HepG2 (cell line): ENCODE data around the gene LRRC45. TPM values are rescaled to one million over a fixed set of nuclear protein-coding genes. Genes with fewer than 3 reads are reported as not detected.
A peak's percentile ranks its signal among the peaks of the same experiment; 100 is the strongest.

ENCODE experiments used
- ARNT2 ChIP-seq: sonication (generic); formaldehyde crosslinking; IDR thresholded peaks from 2 replicates; pipeline ENCODE4 v1.8.0; 2022; ENCODE audit warnings: mild to moderate bottlenecking, low read depth, missing genetic modification reagents, moderate library complexity
- BRCA1 ChIP-seq: sonication (generic); formaldehyde crosslinking; IDR thresholded peaks from 2 replicates; pipeline ENCODE4 v1.4.0; 2020; ENCODE audit warnings: missing genetic modification reagents
- DNMT3B ChIP-seq: conservative IDR thresholded peaks from 2 replicates; pipeline ENCODE4 v1.6.1; 2016; ENCODE audit warnings: missing biosample characterization, control low read depth
- ELF1 ChIP-seq: sonication (generic); formaldehyde crosslinking; IDR thresholded peaks from 2 replicates; pipeline ENCODE4 v1.4.0; 2020; ENCODE audit warnings: missing genetic modification reagents
- ELF4 ChIP-seq: sonication (generic); formaldehyde crosslinking; IDR thresholded peaks from 2 replicates; pipeline ENCODE4 v1.5.0; 2020; ENCODE audit warnings: missing genetic modification reagents, mild to moderate bottlenecking, moderate library complexity, borderline replicate concordance
- EP300 ChIP-seq, 3 experiments: sonication (generic) in 1 of 3; formaldehyde crosslinking in 1 of 3; IDR thresholded peaks; 2 replicates each; pipeline versions ENCODE4 v1.5.1 to v1.6.1; 2011 to 2020; ENCODE audit warnings: low read depth in 2 of 3, low read length in 2 of 3, borderline replicate concordance in 1 of 3, improper control_type of control experiment in 1 of 3, mild to moderate bottlenecking in 1 of 3, missing genetic modification reagents in 1 of 3, moderate library complexity in 1 of 3
- HNF1A ChIP-seq, 2 experiments: sonication (generic) in 1 of 2; formaldehyde crosslinking in 1 of 2; IDR thresholded peaks; 2 replicates each; pipeline versions ENCODE4 v1.4.0 to v1.6.1; 2016 to 2020; ENCODE audit warnings: borderline replicate concordance in 1 of 2, low read depth in 1 of 2, mild to moderate bottlenecking in 1 of 2, missing genetic modification reagents in 1 of 2
- IKZF5 ChIP-seq: IDR thresholded peaks from 2 replicates; pipeline ENCODE4 v1.6.1; 2018; ENCODE audit warnings: missing genetic modification reagents, mild to moderate bottlenecking, missing compliant biosample characterization
- JUNB ChIP-seq: sonication (generic); formaldehyde crosslinking; IDR thresholded peaks from 2 replicates; pipeline ENCODE4 v1.8.0; 2022; ENCODE audit warnings: missing genetic modification reagents, mild to moderate bottlenecking, borderline replicate concordance
- NFE2L2 ChIP-seq: fragments of 150-350 bp; IDR thresholded peaks from 2 replicates; pipeline ENCODE4 v1.6.1; 2014; ENCODE audit warnings: low read length
- NR0B2 ChIP-seq: sonication (generic); formaldehyde crosslinking; IDR thresholded peaks from 2 replicates; pipeline ENCODE4 v1.4.0; 2020; ENCODE audit warnings: mild to moderate bottlenecking, missing genetic modification reagents
- PHF20 ChIP-seq: sonication (generic); formaldehyde crosslinking; IDR thresholded peaks from 2 replicates; pipeline ENCODE4 v1.5.0; 2020; ENCODE audit warnings: mild to moderate bottlenecking, missing genetic modification reagents
- PHF5A ChIP-seq: IDR thresholded peaks from one replicate; pipeline ENCODE4 v1.6.1; 2018; ENCODE audit warnings: low read depth, missing genetic modification reagents; ENCODE audit not compliant: unreplicated experiment
- PHF8 ChIP-seq: sonication (generic); formaldehyde crosslinking; IDR thresholded peaks from 2 replicates; pipeline ENCODE4 v1.5.0; 2020; ENCODE audit warnings: missing genetic modification reagents
- RFX3 ChIP-seq: IDR thresholded peaks from 2 replicates; pipeline ENCODE4 v1.6.1; 2016; ENCODE audit warnings: missing biosample characterization, missing genetic modification reagents
- TOE1 ChIP-seq: sonication (generic); formaldehyde crosslinking; IDR thresholded peaks from 2 replicates; pipeline ENCODE4 v1.4.0; 2020; ENCODE audit warnings: mild to moderate bottlenecking, missing genetic modification reagents
- TSC22D2 ChIP-seq: sonication (generic); formaldehyde crosslinking; IDR thresholded peaks from 2 replicates; pipeline ENCODE4 v1.5.1; 2020; ENCODE audit warnings: missing genetic modification reagents, mild to moderate bottlenecking, borderline replicate concordance
- ZNF18 ChIP-seq: sonication (generic); formaldehyde crosslinking; IDR thresholded peaks from 2 replicates; pipeline ENCODE4 v1.8.0; 2022; ENCODE audit warnings: mild to moderate bottlenecking, missing genetic modification reagents; ENCODE audit not compliant: insufficient replicate concordance
- ZNF670 ChIP-seq: sonication (generic); formaldehyde crosslinking; IDR thresholded peaks from 2 replicates; pipeline ENCODE4 v1.8.0; 2022; ENCODE audit warnings: mild to moderate bottlenecking, missing genetic modification reagents, borderline replicate concordance
- ZNF720 ChIP-seq: sonication (generic); formaldehyde crosslinking; IDR thresholded peaks from 2 replicates; pipeline ENCODE4 v1.4.0; 2020; ENCODE audit warnings: missing genetic modification reagents
- ZNF746 ChIP-seq: sonication (generic); formaldehyde crosslinking; IDR thresholded peaks from 2 replicates; pipeline ENCODE4 v1.8.0; 2022; ENCODE audit warnings: mild to moderate bottlenecking, missing genetic modification reagents
- ZSCAN25 ChIP-seq: sonication (generic); formaldehyde crosslinking; IDR thresholded peaks from 2 replicates; pipeline ENCODE4 v1.8.0; 2022; ENCODE audit warnings: mild to moderate bottlenecking, missing genetic modification reagents
- polyA plus RNA-seq, 8 experiments: library from polyadenylated mRNA; depleted of rRNA in 3 of 8; stranded (reverse) in 7 of 8; unstranded in 1 of 8; fragments of >200 nt; fragmentation: Illumina TruSeq in 4 of 8; extraction: Trizol in 4 of 8; gene quantifications; 2 replicates each; pipeline versions ENCODE4 v1.2.1 to v1.2.3, GENCODE V29; 2011 to 2016; ENCODE audit warnings: low read depth in 4 of 8, missing spikeins in 1 of 8, mixed read lengths in 1 of 8; ENCODE audit not compliant: insufficient read depth in 1 of 8
- total RNA-seq, 5 experiments: library from RNA; depleted of rRNA; stranded (reverse); fragments of >200 nt; fragmentation: Illumina TruSeq; extraction: Trizol; gene quantifications; 2 replicates each; pipeline ENCODE4 v1.2.3, GENCODE V29; 2016; ENCODE audit warnings: low read depth in 1 of 5

The LRRC45 gene
- total and polyA plus RNA-seq, 2 of the 13 experiments (the other 11 are each of a cell fraction or from before 2014, with no cell fraction given): 11.6 to 48.1 TPM

- TF ChIP-seq EP300 (IDR thresholded peaks at IDR 0.05; ENCODE audit: low read depth in 2 of 2, low read length in 2 of 2) (no peak), EP300 (CRISPR knock-in tag; IDR thresholded peaks at IDR 0.05; ENCODE audit: borderline replicate concordance) (no peak), ZNF720 (no peak), PHF5A (CRISPR knock-in tag) (no peak), ARNT2 (CRISPR knock-in tag) (no peak), TSC22D2 (no peak), PHF8 (peak; percentile 74), ELF4 (CRISPR knock-in tag) (no peak; the same call in 1 of the 2 replicates), RFX3 (CRISPR knock-in tag) (no peak), BRCA1 (CRISPR knock-in tag) (no peak), ZSCAN25 (CRISPR knock-in tag) (no peak; the same call in none of the 2 replicates), ELF1 (CRISPR knock-in tag) (no peak; the same call in 1 of the 2 replicates), TOE1 (CRISPR knock-in tag) (no peak), DNMT3B (no peak), NR0B2 (CRISPR knock-in tag) (no peak; the same call in 1 of the 2 replicates), PHF20 (CRISPR knock-in tag) (no peak; the same call in 1 of the 2 replicates), ZNF670 (no peak), JUNB (CRISPR knock-in tag) (no peak), ZNF18 (CRISPR knock-in tag) (no peak), ZNF746 (peak; percentile 45; the same call in 1 of the 2 replicates), HNF1A (IDR thresholded peaks at IDR 0.05; ENCODE audit: low read depth) (no peak), HNF1A (CRISPR knock-in tag; IDR thresholded peaks at IDR 0.05; ENCODE audit: borderline replicate concordance) (no peak), NFE2L2 (no peak), IKZF5 (CRISPR knock-in tag) (peak; percentile 33; the same call in 1 of the 2 replicates)
Observed at GRCh38 chr17:82023447-82024241, 539 bp downstream of the LRRC45 start (continued).
